ENCODE data around the gene ZNF136. TPM values are rescaled to one million over a fixed set of nuclear protein-coding genes. Genes with fewer than 3 reads are reported as not detected.

The ZNF136 gene
- total and polyA plus RNA-seq, 2 donors (not counting 3 experiments of a cell fraction or from before 2014, with no cell fraction given) = 0.92 to 3.5 TPM

GRCh38 chr19:12139269-12139668, 23.6 kb upstream of the ZNF136 start:
- Histone ChIP-seq H3K9me3 (replicated peaks; ENCODE audit: control insufficient read depth, insufficient read depth, low read length) (peaks cover 1% of the 10 kb centered on the region), H3K36me3 (ENCODE audit: control insufficient read depth in 2 of 2, extremely low read depth in 1 of 2, insufficient read depth in 2 of 2, low read length in 2 of 2) (peaks cover 2 to 5% of the 10 kb centered on the region in 2 experiments), H3K4me3 (replicated peaks in 1 of 3; ENCODE audit: insufficient read depth in 1 of 3, low read depth in 1 of 3, low read length in 3 of 3) (peak overlapping the region in 2 of 3 experiments; percentile 68 to 72), H3K4me2 (ENCODE audit: insufficient read depth, low read length) (peak overlapping the region; percentile 2), H3K27me3 (ENCODE audit: control insufficient read depth in 2 of 2, insufficient read depth in 2 of 2, low read length in 2 of 2) (no peaks in the 10 kb centered on the region), H3K4me1 (ENCODE audit: control insufficient read depth, extremely low read depth, insufficient read depth, low read length) (no peaks in the 10 kb centered on the region), H4K20me1 (replicated peaks; ENCODE audit: control insufficient read depth, extremely low read depth, insufficient read depth, low read length) (no peaks in the 10 kb centered on the region), H3K27ac (ENCODE audit: insufficient read depth, low read depth, low read length) (no peak overlapping the region), H3K9ac (replicated peaks; ENCODE audit: extremely low read depth, insufficient read depth, low read length) (no peak overlapping the region), H2AFZ (ENCODE audit: low read depth, low read length) (no peak overlapping the region), H3K9me1 (replicated peaks; ENCODE audit: control insufficient read depth, extremely low read depth, insufficient read depth, low read length) (no peaks in the 10 kb centered on the region), H3K79me2 (ENCODE audit: control insufficient read depth, insufficient read depth, low read length) (no peaks in the 10 kb centered on the region)
- intact Hi-C loops (cut with micrococcal nuclease) = no loop called here
- dilution Hi-C loops (cut with MboI; ENCODE audit: extremely low pct_ligation_motif_present, low sequenced_read_pairs) = no loop called here
- ChIA-PET POLR2A (no interaction called here), CTCF (interaction anchor here (1.4 to 2.5 kb wide), 2 partner anchors 150 to 215 kb away, joined by 8 to 28 read pairs; partner anchors contain the start of gene ZNF700)
- no peak for DNase-seq (ENCODE audit: low read depth, low spot score)
- no TSS peak for BruUV-seq (replicated peaks)
- no peak for TF ChIP-seq MAX (IDR thresholded peaks at IDR 0.05; ENCODE audit: insufficient read depth, insufficient read length)
- no peak for TF ChIP-seq POLR2A (IDR thresholded peaks at IDR 0.05; ENCODE audit: low read depth, low read length)
- no peak for TF ChIP-seq CTCF (IDR thresholded peaks at IDR 0.05; ENCODE audit: extremely low read depth in 1 of 2, insufficient read depth in 1 of 2, low read depth in 1 of 2, low read length in 2 of 2)
- TF ChIP-seq EZH2 (IDR thresholded peaks at IDR 0.05; ENCODE audit: borderline replicate concordance, low read depth, low read length, severe bottlenecking) = no peak
- TF ChIP-seq POLR2AphosphoS5 (IDR thresholded peaks at IDR 0.05; ENCODE audit: insufficient read depth, low read depth, low read length) = no peak
- TF ChIP-seq GATA2 (IDR thresholded peaks at IDR 0.05; ENCODE audit: insufficient read depth, insufficient read length, low read depth, low read length) = no peak
- TF ChIP-seq JUN (IDR thresholded peaks at IDR 0.05; ENCODE audit: borderline replicate concordance, insufficient read depth, insufficient read length, low read depth) = no peak
- TF ChIP-seq FOS (IDR thresholded peaks at IDR 0.05; ENCODE audit: borderline replicate concordance, insufficient read depth, low read length) = no peak
- TF ChIP-seq MYC (IDR thresholded peaks at IDR 0.05; ENCODE audit: low read depth, low read length) = no peak
- peak; percentile 47 for FAIRE-seq
